ENCODE measurements around the gene DLL4. TPM values are rescaled to one million over a fixed set of nuclear protein-coding genes. Genes with fewer than 3 reads are reported as not detected.

Gene DLL4
- total and polyA plus RNA-seq, 4 donors = 11.8 to 31.8 (median 17.1) TPM

DNA sequence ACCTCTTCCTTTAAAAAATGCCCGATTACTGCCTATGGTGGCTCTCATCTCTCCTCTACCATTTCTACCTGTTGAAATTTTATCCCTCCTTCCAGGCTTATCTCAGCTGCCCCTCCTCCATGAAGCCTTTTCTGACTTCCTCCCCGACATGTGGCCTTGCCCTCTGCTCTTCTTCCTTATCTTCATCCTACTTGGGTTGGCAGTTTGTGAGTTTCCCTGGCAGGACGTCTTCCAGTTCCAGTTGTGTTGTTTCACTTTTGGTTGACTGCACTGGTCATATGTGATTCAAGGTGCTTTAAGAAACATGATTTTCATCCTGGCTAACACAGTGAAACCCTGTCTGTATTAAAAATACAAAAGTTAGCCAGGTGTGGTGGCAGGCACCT is 4.4 kb downstream of the DLL4 start:
- Histone ChIP-seq H3K27ac (ENCODE audit: low read depth in 1 of 2, low read length in 1 of 2) (no peak overlapping the region), H3K9me3 (ENCODE audit: control insufficient read depth in 4 of 4, insufficient read depth in 3 of 4, low read length in 3 of 4) (no peaks in the 10 kb centered on the region), H3K4me3 (no peak overlapping the region), H3K4me1 (ENCODE audit: control insufficient read depth in 5 of 5, insufficient read depth in 5 of 5, low read length in 5 of 5) (peaks cover 0 to 35% (median 31%) of the 10 kb centered on the region in 5 donors), H3K9ac (ENCODE audit: insufficient read depth in 1 of 2, low read length in 2 of 2) (no peak overlapping the region), H3K36me3 (ENCODE audit: control insufficient read depth in 4 of 4, insufficient read depth in 4 of 4, low read length in 4 of 4) (peaks cover 0 to 19% (median 0%) of the 10 kb centered on the region in 4 donors), H3K27me3 (ENCODE audit: control insufficient read depth in 3 of 3, insufficient read depth in 3 of 3, low read length in 2 of 3) (peaks cover 0 to 22% (median 20%) of the 10 kb centered on the region in 3 donors)
- TF ChIP-seq, protein P1, sequence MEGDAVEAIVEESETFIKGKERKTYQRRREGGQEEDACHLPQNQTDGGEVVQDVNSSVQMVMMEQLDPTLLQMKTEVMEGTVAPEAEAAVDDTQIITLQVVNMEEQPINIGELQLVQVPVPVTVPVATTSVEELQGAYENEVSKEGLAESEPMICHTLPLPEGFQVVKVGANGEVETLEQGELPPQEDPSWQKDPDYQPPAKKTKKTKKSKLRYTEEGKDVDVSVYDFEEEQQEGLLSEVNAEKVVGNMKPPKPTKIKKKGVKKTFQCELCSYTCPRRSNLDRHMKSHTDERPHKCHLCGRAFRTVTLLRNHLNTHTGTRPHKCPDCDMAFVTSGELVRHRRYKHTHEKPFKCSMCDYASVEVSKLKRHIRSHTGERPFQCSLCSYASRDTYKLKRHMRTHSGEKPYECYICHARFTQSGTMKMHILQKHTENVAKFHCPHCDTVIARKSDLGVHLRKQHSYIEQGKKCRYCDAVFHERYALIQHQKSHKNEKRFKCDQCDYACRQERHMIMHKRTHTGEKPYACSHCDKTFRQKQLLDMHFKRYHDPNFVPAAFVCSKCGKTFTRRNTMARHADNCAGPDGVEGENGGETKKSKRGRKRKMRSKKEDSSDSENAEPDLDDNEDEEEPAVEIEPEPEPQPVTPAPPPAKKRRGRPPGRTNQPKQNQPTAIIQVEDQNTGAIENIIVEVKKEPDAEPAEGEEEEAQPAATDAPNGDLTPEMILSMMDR (IDR thresholded peaks at IDR 0.05; ENCODE audit: control extremely low read depth, extremely low read depth) = no peak
- DNase-seq = no peak
- WGBS, 2 donors = 23 to 39% methylated on average over 3 of the region's 3 CpGs
- ATAC-seq (ENCODE audit: insufficient read depth, low FRiP score) = no peak

DNA sequence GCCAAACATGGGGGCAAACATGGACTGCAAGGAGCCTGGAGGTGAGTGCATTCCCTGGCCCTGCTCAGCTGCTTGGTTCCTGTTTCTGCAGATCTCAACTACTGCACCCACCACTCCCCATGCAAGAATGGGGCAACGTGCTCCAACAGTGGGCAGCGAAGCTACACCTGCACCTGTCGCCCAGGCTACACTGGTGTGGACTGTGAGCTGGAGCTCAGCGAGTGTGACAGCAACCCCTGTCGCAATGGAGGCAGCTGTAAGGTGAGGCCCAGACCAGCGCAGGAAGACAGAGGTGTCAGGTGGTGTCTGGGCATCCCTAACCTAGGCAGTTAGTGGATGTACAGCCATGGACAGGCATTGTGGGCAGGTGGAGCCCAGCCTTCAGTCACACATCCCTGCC is 5.3 kb downstream of the DLL4 start:
- peaks cover 0 to 22% (median 0%) of the 10 kb centered on the region in 4 donors for H3K36me3 ChIP-seq (ENCODE audit: control insufficient read depth in 4 of 4, insufficient read depth in 4 of 4, low read length in 4 of 4)
- no peak overlapping the region for H3K9ac ChIP-seq (ENCODE audit: insufficient read depth in 1 of 2, low read length in 2 of 2)
- peaks cover 0 to 18% (median 16%) of the 10 kb centered on the region in 3 donors for H3K27me3 ChIP-seq (ENCODE audit: control insufficient read depth in 3 of 3, insufficient read depth in 3 of 3, low read length in 2 of 3)
- ATAC-seq (ENCODE audit: insufficient read depth, low FRiP score) = no peak
- H3K4me3 ChIP-seq = no peak overlapping the region
- peaks cover 0 to 35% (median 27%) of the 10 kb centered on the region in 5 donors for H3K4me1 ChIP-seq (ENCODE audit: control insufficient read depth in 5 of 5, insufficient read depth in 5 of 5, low read length in 5 of 5)
- WGBS, 2 donors = 85 to 89% methylated on average over 6 of the region's 6 CpGs
- H3K9me3 ChIP-seq (ENCODE audit: control insufficient read depth in 4 of 4, insufficient read depth in 3 of 4, low read length in 3 of 4) = no peaks in the 10 kb centered on the region
- peak overlapping the region in 1 of 2 donors; percentile 68 for H3K27ac ChIP-seq (ENCODE audit: low read depth in 1 of 2, low read length in 1 of 2)
- DNase-seq = no peak
- TF ChIP-seq, protein P1 (IDR thresholded peaks at IDR 0.05; ENCODE audit: control extremely low read depth, extremely low read depth) = no peak

DNA sequence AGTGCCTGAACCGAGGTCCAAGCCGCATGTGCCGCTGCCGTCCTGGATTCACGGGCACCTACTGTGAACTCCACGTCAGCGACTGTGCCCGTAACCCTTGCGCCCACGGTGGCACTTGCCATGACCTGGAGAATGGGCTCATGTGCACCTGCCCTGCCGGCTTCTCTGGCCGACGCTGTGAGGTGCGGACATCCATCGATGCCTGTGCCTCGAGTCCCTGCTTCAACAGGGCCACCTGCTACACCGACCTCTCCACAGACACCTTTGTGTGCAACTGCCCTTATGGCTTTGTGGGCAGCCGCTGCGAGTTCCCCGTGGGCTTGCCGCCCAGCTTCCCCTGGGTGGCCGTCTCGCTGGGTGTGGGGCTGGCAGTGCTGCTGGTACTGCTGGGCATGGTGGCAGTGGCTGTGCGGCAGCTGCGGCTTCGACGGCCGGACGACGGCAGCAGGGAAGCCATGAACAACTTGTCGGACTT is 7.1 kb downstream of the DLL4 start:
- Histone ChIP-seq H3K4me1 (ENCODE audit: control insufficient read depth in 5 of 5, insufficient read depth in 5 of 5, low read length in 5 of 5) (peaks cover 0 to 32% (median 24%) of the 10 kb centered on the region in 5 donors), H3K4me3 (peak overlapping the region; percentile 1), H3K9ac (ENCODE audit: insufficient read depth in 1 of 2, low read length in 2 of 2) (no peak overlapping the region), H3K27me3 (ENCODE audit: control insufficient read depth in 3 of 3, insufficient read depth in 3 of 3, low read length in 2 of 3) (peaks cover 0 to 11% (median 5%) of the 10 kb centered on the region in 3 donors), H3K27ac (ENCODE audit: low read depth in 1 of 2, low read length in 1 of 2) (peak overlapping the region in 1 of 2 donors; percentile 23), H3K9me3 (ENCODE audit: control insufficient read depth in 4 of 4, insufficient read depth in 3 of 4, low read length in 3 of 4) (no peaks in the 10 kb centered on the region), H3K36me3 (ENCODE audit: control insufficient read depth in 4 of 4, insufficient read depth in 4 of 4, low read length in 4 of 4) (peaks cover 0 to 22% (median 0%) of the 10 kb centered on the region in 4 donors)
- ATAC-seq (ENCODE audit: insufficient read depth, low FRiP score) = no peak
- TF ChIP-seq, protein P1 (IDR thresholded peaks at IDR 0.05; ENCODE audit: control extremely low read depth, extremely low read depth) = no peak
- DNase-seq = no peak
- 77 to 95% methylated on average over 31 of the region's 31 CpGs for WGBS, 2 donors

All from lung (tissue), 12 donors.